SHP77 treated with DMSO at 0.1 percent for 48 hours (cell line): Measurements from ENCODE around the gene SMARCD2.
"Not testable (repeated sequence)": the region's sequence is repeated elsewhere in the genome, so short reads cannot be mapped to it uniquely, and the experiment has no call there.

Source experiments
- DNase-seq: peaks from one replicate; lab custom pipeline; 2025; lab: John Stamatoyannopoulos, UW

Gene SMARCD2

DNA sequence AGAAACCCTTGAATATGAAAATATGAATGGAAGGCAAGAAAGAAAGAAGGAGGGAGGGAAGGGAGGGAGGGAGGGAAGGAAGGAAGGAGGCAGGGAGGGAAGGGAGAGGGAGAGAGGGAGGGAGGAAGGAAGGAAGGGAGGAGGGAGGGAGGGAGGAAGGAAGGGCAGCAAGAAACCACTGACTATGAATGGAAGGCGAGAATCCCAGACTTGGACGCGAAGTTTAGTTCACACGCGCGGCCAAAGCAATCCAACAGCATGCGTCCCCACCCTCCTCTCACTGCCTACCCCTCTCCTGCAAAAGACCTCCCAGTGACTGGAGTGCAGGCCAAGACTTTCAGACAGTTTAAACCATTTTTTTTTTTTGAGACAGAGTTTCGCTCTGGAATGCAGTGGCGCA is 7.9 kb upstream of the SMARCD2 start:
- no peak for DNase-seq

DNA sequence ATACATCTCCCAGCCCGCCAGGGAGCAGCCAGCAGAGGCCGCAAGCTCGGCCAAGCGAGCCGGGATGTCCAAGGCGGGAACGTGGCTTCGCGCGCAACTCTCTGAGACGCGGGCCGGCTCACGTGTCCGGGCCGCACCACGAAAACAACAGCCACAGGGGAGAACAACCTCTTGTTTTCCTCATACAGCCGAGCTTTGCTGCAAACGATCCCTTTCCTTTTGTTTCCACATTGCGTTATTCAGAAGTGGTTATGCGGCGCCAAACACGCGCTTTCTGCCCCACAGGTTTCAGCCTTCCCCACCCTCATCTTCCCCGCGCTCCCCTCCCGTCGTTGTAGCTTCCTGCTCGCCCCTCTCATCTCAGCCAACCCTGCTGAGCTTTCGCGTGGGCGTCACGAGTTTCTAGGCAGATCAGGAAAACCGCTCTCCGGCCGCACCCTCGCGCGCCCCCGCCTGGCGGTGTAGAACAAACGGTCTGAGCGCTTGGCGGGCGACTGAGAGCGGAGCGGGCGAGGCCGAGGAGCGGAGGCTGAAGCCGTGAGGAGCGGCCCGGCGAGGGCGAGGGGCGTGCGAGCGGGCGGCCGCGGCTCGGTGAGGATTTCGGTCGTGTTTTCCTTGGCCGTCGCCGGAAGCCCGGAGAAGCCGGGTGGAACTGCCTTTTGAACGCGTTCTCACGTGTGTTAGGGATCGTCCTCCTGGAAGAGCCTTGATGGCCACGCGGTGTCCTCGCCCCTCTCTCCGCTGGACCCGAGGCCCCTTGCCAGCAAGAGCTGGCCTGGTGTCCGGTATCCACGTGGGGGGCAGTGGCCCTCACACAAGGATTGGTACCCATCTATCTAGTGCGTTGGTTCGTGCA is 6.6 kb upstream of the SMARCD2 start:
- no peak for DNase-seq

DNA sequence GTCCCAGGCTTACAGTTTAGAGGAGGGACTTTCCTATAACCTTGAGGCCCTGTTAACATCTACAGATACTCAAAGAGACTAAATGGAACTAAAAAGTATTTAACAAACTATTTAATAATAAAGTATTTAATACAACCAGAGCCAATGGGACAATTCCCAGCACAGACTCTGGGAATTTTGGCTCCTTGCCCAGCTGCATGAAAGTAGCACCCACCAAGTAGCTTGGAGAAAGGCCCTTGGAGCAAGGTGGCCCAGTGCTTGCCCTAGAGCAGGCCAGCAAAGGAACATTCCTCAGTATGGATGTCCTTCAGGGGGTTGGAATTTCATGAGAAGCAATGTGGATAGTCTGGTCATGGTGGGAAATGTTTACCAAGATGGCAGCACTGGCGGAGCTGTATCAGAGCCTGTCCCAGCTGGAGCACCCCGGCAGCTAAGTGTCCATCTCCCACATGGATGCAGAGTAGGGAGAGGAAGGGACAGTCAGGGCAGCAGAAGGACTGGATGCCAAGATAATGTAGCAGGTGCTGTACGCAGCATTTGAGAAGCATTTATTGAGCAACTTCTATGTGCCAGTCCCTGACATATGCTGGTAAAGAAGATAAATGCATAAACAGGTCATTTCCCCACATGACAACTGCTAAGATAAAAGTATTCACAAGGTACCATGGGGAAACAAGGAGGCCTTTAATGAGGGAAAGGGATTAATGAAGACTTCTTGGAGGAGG is 5.2 kb upstream of the SMARCD2 start:
- no peak for DNase-seq

DNA sequence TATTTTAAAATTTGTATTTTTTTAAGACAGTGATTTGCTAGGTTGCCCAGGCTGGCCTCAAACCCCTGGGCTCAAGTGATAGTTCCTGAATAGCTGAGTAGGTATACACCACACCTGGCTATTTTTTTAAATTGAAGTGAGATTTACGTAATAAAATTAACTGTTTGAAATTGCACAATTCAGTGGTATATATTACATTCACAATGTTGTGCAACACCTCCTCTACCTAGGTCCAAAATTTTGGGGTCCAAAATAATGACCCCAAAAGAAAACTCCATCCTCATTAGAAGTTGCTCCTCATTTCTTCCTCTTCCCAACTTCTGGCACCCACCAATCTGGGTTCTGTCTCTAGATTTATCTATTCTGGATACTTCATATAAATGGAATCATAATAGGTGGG is 3.0 kb upstream of the SMARCD2 start:
- DNase-seq, result no peak

DNA sequence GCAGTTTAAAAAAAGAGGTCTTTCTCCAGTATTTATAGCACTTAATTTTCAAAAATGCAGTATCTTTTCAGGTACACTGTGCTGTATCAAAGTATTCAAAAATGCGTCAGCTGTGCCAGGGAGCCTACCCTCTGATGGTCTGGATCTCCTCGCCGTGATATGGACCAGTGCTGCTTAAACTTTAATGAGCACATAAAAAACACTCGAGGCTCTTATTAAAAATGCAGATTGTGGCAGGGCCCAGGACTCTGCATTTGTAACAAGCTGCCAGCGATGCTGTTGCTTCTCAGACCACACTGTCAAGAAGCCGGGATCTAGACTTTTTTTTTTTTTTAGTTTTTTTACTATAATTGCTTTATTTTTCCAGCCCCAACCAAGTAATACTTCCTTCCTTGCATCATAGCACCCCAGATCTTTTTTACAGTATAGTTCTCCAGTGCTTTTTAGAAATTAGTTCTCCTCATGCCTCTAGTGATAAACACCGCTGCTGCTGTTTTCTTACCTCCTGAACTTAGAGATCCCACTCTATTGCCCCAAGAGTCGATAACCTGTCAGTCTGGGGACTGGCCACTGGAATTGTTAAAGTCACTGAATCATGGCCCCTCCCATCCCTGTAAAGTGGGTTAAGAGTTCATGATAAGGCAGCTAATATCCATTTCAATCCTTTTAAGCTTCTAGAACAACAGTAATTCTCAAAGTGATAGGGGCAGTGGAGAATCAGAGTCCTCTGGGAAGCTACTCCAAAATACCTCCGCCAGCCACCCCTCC is 1.6 kb upstream of the SMARCD2 start:
- DNase-seq, result no peak

DNA sequence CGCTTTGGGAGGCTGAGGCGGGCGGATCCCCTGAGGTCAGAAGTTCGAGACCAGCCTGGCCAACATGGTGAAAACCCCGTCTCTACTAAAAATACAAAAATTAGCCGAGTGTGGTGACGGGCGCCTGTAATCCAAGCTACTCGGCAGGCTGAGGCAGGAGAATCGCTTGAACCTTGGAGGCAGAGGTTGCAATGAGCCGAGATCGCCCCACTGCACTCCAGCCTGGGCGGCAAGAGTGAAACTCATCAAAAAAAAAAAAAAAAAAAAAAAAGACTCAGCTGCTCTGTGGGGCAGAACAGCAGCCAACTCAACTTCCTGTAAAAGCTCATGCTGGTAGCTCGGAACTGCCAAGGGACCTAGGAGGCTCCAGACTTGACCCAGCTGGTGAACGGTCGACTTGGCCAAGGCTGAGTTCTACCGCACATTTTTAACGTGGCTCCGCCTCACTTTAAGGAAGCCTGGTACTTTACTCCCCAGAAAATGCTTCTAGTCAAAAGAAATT is 953 bp upstream of the SMARCD2 start:
- DNase-seq, result not testable (repeated sequence)

DNA sequence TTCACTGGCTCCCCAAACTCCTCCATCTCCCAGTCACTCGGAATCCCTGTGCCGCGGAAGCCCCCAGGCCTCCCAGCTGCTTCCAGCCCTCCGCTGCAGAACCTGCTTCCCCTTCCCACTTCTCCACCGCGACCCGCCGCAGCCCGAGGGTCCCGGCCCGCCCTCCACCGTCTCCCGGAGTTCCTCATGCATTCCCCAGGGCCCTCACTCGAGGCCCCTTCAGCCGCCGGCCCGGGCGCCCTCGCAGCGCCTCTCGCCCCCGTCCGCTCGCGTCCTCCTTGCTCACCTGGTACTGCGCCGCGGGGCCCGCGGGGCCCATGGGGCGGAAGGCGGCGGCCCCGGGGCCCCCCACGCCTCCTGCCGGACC is 329 bp downstream of the SMARCD2 start:
- no peak for DNase-seq

DNA sequence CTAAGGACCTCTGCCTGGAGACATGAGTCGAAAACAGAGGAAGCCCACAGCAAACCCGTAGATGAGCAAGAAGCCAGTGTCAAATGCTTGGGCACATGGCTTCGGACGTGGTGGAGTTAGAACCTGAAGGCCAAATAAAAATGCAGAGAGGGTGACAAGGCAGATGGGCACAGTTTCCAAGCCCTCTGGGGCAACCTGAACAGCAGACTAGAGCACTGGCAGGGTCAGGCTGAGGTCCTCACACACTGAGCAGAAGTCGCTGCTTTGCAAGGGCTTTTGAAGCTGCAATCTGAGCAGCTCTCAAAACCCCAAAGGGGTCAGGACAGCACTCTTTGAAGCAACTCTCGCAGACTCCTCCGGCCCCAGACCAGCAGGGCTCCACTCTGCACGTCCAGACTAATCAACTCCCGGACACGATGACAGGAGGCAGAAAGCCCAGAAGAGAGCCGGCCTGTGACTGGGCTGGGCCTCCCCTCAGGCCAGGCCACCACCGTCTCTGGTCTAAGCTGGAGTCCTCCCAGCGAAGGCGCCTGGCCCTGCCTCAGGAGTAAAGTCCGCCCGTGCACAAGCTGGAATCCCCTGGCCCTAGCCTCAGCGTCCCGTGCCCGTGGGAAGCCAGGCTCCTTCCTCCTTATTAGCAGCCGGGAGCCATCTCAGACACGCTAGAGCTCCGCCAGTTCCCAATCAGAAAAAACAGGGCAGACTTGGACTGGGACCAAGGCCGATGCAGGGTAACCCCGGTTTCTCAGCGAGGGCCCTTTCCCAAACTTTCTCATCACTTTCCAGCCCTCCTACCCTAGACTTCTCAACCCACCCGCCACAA is 924 bp downstream of the SMARCD2 start:
- no peak for DNase-seq

DNA sequence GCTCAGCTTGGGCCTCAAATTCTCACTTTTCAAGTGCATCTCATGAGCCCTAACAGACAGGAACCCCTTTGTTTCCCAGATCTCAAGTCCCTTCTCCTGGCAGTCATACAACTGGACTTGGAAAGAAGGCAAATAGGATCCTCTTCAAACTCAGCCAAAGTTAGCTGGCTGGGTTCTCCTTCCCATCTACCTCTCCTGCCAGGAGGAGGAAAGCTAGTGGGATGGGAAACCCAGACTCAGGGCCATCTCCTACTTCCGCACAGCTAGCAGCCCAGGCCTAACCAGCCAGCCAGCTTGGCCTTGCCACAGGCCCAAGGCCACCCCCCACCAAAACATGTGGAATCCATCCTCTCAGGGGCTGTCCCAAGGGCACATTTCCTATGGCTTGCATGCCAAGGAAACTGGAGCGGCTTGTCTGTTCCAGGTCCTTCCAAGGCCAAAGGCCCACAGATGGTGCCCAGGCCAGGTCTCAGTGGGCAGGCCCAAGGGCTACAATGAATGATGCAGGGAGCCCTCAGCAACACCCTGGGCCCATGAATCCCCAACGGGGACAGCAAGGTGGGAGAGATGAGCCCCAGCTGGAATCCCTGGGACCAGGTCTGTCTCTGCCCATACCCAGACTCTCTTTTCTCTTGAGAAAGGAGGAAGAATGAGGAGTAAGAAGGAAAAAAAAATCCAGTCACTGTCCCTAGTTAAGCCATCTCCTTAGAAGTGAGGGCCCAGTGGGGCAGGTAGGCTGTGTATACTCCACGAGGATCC is 1.7 kb downstream of the SMARCD2 start:
- no peak for DNase-seq

DNA sequence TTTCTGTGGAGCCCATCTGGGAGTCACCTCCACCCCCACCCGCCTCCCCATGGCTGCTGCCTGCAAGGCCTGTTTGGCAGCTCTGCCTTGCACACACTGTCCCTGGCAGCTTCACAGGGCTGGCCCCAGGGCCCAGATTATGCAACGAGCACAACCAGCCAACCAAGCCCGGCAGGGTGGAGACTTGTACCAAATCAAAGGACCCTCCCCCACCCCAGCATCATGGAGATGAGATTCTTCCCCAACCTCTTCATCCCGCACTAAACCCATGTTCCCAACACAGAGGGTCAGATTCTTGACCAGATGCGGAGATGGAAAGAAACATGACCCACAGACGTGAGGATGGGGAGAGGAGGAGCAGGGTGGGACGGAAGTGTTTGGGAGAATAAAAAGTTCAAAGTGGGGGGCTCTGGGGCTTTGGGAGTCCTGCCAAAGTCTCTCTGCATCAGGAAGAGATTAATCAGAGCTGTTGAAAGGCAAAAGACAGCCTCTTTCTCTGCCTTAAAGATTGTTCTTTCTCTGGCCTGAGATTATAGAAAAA is 3.8 kb downstream of the SMARCD2 start:
- no peak for DNase-seq

DNA sequence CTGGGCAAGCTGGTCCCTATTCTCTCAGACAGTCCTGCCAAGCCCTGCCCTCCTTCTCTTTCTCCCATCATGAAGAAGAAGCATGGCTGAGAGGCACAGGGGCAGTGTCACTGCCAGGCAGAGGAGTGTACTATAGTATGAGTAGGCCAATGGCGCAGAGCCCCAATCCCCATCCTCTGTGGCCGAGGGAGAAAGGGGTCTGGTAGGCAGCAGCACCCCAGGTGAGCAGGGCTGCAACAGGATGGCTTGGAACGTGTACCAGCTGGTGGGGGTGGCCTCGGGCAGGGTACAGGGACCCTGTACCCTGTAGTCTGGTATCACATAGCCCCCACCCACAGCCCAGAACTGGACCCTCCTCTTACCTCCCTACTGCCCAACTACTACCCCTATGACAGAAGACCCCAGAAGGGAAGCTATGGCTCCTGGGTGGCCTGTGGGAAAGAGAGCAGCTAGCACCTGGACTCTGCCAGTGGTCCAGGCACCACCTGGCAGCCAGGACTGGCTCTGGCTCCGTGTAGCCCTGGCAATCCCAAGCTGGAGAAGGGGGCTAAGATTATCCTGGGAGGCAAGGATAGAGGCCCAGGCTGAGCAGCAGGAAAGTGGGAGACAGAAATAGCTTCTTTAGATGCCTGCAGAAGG is 4.4 kb downstream of the SMARCD2 start:
- DNase-seq, result no peak

DNA sequence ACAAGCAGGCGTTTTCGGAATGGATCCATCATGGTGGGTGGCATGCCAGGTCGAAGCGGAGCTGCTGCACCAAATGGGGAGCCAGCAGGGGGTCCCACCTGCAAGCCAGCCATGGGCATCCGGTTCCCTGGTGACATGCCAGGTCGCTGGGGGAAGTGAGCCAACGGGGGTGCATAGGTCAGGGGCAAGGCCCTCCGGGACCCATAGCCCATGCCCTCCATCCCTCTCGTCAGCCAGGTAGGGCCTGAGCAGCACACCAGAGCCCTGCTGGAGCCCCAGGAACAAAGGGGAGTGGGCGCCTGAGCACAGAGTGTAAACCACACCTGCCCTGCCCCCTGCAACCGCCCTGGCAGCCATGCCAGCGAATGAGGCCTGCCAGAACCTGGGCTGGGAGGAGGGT is 5.0 kb downstream of the SMARCD2 start:
- no peak for DNase-seq

DNA sequence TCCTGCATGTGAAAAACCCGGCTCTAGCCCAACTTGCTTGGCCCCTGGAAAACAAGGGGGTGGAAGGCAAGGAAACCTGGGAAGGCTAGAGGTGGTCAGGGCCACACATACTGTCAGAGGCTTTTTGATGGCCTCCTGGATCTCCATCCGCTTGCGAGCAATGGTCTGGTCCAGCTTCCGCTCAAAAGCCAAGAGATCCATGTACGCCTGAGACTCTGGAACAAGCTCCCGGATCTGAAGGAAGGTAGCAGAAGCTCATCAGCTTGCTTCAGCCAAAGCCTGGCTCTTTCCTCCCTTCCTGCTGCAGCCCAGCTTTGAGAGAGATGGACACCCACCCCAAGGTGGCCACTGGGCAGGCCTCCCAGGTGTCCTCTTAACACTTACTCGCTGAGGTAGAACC is 5.7 kb downstream of the SMARCD2 start:
- DNase-seq, result no peak

DNA sequence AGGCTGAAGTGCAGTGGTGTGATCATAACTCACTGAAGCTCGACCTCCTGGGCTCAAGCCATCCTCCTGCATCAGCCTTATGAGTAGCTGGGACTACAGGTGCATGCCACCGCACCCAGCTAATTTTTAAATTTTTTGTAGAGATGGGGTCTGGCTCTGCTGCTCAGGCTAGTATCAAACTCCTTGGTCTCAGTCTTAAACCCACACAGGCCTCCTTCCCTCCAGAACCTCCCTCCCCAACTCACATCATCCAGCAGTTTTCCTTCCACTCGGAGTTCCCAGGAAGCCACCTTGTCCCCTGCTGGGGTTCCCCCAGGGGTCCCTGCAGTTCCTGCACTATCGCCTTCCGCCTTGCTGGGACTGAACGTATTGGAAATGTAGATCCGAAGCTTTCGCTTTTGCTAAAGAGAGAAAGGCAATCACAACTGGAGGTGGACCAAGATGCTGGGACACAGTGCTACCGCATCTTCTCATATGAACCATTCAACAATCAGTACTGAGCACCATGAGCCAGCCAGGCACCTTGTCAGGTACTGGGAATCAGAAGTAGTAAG is 7.2 kb downstream of the SMARCD2 start:
- no peak for DNase-seq

DNA sequence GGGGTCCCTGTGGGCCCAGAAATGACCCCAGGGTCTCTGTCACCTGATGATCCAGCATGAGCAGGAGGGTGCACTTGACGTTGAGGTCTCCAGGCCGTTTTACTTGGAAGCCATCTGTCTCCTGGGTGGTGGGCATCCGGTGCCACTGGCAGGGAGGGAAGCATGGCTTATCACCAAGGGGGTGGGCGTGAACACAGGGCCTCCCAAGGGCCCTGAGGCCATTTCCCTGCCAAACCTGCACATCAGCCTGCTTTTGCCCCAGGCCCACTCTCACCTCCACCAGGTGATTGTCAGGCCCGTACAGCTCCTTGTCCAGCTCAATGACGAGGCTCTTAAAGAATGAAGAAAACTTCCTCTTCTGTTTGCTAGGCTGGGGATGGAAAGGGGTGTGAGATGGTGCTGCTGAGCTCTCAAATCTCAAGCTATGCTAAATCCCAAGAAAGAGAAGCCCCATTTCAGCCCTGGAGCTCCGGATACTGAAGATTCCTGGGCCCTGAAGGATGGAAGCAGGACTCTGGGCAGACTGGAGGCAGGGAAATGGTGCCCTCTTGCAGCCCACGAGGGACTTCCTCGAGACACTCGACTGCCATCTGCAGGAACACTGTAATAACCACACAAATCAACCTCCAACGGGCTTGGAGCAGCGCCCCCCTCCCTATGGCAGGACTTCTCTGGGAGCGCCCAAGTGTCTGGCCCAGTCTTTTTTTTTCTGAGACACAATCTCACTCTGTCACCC is 7.9 kb downstream of the SMARCD2 start:
- peak; percentile 35 for DNase-seq

DNA sequence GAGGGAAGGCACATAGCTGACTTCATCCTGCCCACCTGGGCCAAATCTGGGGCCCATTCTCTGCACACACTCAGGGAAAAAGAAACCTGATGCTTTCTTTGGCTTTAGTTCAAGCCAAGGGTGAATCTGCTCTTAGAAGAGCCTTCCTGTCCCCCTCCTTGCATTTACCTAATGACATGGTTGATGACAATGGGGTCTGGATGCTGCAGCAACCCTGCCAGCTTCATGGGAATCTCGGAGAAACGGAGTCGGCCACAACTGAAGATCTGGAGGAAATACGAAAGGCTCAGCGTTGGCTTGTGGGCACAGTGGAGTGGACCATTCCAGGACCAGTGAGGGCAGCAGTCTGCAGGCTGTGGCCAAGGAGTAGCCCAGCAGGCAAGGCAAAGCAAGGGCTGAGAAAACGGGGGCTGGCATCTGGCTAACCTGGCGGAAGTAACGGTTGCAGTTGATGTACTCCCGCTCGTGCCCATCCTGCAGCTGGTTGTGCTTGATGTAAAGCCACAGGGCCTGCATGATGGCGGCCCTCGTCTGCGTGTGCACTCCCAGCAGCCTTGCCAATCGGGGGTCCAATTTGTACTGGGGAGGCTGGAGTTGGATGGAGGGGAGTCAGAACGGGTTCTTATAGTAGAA is 8.6 kb downstream of the SMARCD2 start:
- no peak for DNase-seq

DNA sequence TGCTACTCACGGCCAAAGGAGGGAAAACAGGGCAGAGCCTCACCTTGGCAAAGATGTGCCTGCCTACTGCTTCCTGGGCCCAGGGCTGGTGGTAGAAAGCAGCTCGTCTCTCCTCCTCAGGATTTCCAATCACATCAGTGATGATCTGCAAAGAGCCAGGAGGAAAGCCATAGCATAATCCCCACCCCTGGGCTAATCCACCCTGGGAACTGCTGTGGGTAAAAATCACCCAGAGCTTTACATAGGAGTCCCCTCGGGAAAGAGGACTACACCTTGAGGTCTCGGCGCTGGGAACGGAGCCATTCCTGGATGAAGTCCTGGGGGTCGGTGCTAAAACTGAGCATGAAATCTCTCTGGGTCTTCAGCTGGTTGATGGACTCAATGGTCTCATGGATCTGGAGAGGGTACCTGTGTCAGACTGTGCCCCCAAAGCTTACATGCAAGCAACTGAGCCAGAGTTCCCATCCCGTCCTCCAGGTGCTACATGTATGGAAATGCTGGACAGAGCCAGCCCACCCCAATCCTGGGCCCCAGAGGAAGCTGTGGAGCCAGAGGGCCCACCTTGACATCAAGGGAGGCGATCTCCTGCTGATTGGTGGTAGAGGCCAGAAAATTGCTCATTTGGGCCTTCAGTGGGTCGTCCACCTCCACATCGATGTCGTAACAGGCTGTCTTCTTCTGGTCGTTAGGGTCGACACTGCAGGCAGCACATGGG is 9.3 kb downstream of the SMARCD2 start:
- DNase-seq, result no peak

DNA sequence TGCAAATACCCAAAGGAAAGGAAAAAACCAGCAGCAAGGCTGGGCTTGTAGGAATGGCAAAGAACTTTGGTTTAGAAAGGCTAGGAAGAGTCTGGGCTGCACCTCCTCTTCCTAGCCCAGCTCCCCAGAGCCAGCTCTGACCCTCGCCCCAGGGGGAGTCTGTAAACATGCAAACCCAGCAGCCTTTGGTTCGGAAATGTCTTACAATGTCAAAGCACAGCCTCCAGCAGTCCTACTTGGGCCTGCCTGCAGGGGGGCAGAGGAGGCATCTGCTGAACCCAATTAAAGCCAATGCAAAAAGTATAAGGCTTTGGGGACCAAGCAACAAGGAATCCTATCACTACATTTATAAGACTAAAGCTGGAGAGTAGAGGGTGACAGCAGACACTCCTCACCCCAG is 10.0 kb downstream of the SMARCD2 start:
- DNase-seq, result no peak
